Superior temporal gyrus (tissue), 1 donor: ENCODE measurements around the gene ACSM2A.
"Not testable (repeated sequence)": the region's sequence is repeated elsewhere in the genome, so short reads cannot be mapped to it uniquely, and the experiment has no call there.

Experiments
- DNase-seq: peaks from one replicate; pipeline ENCODE4 v3.0.0-alpha.2; 2016; ENCODE audit errors: extremely low spot score

The ACSM2A gene

GRCh38 chr16:20451364-20451763 lies at the start of gene ACSM2A:
TSS of gene ACSM2A (plus strand) at chr16:20451521. CDS start at chr16:20460115, 8,594 bp downstream.
- not testable (repeated sequence) for DNase-seq

DNA sequence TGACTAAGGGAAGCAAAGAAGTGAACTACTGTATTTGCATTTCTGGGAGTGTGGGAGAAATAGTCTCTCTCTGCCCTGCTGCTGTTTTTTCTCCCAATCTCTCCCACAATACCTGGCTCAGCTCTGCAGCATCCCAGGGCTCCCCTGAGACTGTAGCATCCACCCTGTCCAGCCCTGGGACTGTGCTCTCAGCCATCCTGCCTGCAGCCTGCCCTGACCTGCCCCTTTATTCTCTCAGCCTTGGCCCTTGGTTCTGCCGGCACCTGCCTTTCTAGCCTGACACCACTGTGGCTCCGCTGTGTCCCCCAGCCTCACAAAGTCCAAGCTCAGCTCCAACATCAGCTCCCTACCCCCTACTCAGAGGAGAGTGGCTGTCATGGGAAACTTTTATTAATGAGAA lies 48.7 kb upstream of the ACSM2A start:
- no peak for DNase-seq

DNA sequence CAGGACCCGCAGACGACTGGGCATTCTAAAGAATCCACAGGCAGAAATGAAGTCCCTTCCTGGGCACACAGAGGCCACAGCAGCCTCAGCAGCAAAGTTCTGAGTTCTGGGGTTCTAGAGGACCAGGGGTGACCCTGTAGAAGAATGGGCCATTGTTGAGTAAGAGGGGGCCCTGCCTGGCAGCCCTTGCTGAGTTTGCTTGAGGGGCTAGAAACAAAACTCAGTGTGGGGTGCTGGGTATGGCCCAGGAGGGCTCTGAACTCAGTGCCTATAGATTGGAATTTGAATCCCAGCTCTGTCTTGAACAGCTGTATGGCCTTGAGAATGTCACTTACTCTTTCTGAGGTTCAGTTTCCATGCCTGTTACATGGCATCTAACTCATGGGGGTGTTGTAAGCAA lies 46.7 kb upstream of the ACSM2A start, which contains the start of gene PDILT:
PDILT (minus strand) TSS at position 101 of the 400 bp plus-strand sequence. CDS start 5,437 bp downstream, outside the sequence.
- no peak for DNase-seq

GRCh38 chr16:20409398-20410120 lies 41.8 kb upstream of the ACSM2A start, which contains the start of gene ACSM5:
TSS of gene ACSM5 (plus strand) at chr16:20409534. CDS start at chr16:20411485, 1,951 bp downstream.
- DNase-seq: peak; percentile 33

DNA sequence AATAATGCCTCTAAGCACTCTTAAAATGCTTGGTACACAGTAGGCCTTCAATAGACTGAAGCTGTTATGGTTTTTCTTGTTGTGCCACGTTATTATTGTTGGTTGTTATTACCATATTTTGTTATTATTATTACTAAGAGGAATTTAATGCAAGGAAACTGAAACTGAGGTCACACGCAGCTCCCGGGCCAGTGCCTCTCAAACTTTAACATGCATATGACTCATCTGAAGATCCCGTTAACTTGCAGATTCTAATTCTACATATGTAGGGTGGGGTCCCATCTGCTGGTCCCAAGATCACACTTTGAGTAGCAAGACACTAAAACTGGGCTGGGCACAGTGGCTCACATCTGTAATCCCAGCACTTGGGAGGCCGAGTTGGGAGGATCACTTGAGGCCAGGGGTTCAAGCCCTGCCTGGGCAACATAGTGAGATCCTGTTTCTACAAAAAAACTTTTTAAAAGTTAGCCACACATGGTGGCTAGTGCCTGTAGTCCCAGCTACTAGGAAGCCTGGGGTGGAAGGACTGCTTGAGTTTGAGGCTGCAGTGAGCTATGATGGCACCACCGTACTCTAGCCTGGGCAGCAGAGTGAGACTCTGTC lies 41.1 kb upstream of the ACSM2A start:
- DNase-seq: no peak

GRCh38 chr16:20411055-20411454 lies 40.3 kb upstream of the ACSM2A start:
- no peak for DNase-seq

- no peak for DNase-seq
These were observed 35.8 kb upstream of the ACSM2A start for GRCh38 chr16:20415541-20415940.

- not testable (repeated sequence) for DNase-seq
These were observed 32.2 kb upstream of the ACSM2A start for GRCh38 chr16:20419093-20419492.

GRCh38 chr16:20421748-20422147 lies 29.6 kb upstream of the ACSM2A start:
- not testable (repeated sequence) for DNase-seq

DNA sequence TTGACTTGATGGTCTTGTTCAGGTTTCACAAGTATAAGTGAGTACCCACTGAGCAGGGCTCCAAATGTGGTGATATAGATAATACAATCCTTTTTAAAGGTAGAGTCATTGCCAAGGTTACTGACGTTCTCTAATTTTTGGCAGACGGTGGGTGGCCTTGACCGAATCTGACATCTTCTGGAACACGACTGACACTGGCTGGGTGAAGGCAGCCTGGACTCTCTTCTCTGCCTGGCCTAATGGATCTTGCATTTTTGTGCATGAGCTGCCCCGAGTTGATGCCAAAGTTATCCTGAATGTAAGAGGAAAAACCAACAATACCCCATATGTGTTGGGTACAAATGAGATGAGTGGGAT lies 27.6 kb upstream of the ACSM2A start:
- DNase-seq: not testable (repeated sequence)

GRCh38 chr16:20424129-20424866 lies 27.0 kb upstream of the ACSM2A start:
- no peak for DNase-seq

- DNase-seq: not testable (repeated sequence)
These were observed 23.9 kb upstream of the ACSM2A start for GRCh38 chr16:20427401-20427797.

- not testable (repeated sequence) for DNase-seq
These were observed 21.8 kb upstream of the ACSM2A start for GRCh38 chr16:20429499-20429898.

DNA sequence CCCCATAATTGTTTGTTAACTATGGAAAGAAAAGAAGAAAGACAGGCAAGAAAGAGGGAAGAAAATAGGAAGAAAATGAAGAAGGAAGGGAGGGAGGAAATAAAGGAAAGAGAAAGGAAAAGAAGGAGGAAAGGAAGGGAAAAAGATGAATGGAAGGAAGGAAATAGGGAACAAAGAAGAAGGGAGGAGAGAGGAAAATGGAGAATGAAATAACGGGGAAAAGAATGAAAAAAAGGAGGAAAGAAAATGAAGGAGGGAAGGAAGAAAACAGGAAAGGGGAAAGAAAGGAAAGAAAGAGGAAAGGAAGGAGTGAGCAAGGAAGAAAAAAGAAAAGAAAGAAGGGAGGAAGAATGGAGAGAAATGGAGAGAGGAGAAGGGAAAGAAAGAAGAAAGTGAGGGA lies 20.8 kb upstream of the ACSM2A start:
- DNase-seq: not testable (repeated sequence)

GRCh38 chr16:20430948-20431347 lies 20.4 kb upstream of the ACSM2A start:
- no peak for DNase-seq

DNA sequence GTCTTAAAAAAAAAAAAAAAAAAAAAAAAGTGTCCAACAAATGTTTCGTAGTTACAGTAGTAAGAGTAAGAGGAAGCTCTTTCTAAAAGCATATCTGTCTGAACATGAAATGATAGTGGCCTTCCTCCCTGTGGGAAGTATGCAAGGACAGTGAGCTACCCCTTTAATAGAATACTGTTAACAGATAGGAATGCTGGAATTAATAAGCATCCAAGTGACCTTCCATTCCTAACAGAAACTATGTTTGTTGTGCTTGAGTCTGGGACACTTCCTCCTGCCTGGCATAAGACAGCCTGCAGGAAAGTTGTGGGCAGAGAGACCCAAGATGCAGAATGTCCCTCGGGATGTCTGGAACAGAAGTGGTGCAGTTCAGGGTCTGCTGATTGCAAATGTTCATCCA lies 12.4 kb upstream of the ACSM2A start:
- DNase-seq: not testable (repeated sequence)

GRCh38 chr16:20439820-20440231 lies 11.5 kb upstream of the ACSM2A start:
- DNase-seq: not testable (repeated sequence)

- not testable (repeated sequence) for DNase-seq
These were observed 10.6 kb upstream of the ACSM2A start for GRCh38 chr16:20440731-20441130.

DNA sequence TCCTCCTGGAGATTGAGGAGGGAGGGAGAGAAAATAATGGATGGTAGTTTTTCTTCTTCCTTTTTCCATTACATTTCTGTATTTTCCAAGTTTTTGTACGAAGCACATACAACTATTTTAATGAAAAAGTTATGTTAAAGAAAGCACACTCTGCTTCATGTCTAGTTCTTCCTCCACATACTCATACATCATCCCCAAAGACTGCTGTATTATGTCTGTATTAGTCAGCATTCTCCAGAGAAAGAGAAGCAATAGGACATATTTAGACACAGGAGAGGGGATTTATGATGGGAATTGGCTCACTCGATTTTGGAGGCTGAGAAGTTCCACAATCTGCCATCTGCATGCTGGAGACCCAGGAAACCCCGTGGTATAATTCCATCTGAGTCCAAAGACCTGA lies 10.1 kb upstream of the ACSM2A start:
- DNase-seq: no peak

- DNase-seq: not testable (repeated sequence)
These were observed 9.5 kb upstream of the ACSM2A start for GRCh38 chr16:20441859-20442258.

DNA sequence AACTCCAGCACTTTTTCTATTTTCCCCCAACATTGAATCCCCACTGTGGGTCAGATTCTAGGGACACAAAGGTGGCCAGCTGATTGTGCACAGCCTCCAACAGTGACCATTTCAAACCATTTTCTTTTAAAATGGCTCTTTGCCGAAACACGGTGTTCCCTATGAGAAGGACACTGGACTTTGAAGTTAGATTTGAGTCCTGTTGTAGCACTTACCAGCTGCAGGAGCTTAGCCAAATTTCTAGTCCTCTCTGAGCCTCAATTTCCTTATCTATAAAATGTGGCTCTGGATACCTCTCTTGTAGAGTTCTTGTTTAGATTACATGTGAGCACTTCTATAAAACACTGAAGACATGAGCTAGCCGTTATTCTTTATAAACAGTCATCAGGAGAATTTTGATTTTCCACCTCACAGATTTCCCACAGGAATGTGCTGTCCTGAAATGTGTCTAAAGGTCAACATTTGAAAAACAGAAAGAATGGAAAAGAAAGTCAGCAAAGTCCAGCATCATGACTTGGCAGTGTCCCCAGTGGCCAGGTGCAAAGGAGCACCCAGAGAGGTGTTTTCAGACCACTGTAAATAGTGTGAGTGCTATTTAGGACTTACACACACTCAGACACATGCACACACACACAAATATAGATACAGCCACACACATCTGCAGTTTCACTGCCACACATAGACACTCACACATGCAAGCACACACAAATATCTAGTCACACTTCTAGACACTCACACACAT lies 4.5 kb upstream of the ACSM2A start:
- DNase-seq: not testable (repeated sequence)

DNA sequence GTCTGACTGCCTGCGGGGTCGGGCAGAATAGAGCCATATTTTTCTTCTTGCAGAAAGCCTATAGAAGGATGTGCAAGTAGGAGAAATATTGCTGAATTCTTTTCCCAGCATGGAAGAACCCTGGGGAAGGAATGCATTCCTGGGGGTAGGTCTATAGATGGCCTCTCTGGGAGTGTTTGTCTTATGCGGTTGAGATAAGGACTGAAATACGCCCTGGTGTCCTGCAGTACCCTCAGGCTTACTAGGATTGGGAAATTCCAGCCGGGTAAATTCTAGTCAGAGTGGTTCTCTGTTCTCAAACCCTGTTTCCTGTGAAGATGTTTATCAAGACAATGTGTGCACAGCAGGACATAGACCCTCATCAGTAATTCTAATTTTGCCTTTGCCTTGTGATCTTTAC lies 2.3 kb downstream of the ACSM2A start:
- DNase-seq: not testable (repeated sequence)
